Mesendoderm (in vitro differentiated cells): ENCODE results near the gene DUXA. TPM values are rescaled to one million over a fixed set of nuclear protein-coding genes. Genes with fewer than 3 reads are reported as not detected.

ENCODE experiments used
- DNase-seq: peaks from one replicate; pipeline ENCODE4 v3.0.0; 2013
- H2AK5ac ChIP-seq: 2 replicates; pipeline ENCODE4 v1.6.1; 2013; ENCODE audit warnings: low read length, inconsistent platforms
- H2BK120ac ChIP-seq: 2 replicates; pipeline ENCODE4 v1.6.1; 2013; ENCODE audit warnings: low read depth, mild to moderate bottlenecking, low read length, moderate library complexity, mixed read lengths
- H2BK15ac ChIP-seq: replicated peaks from 2 replicates; pipeline ENCODE4 v1.6.1; 2013; ENCODE audit warnings: low read depth, mild to moderate bottlenecking, moderate library complexity
- H2BK5ac ChIP-seq: 2 replicates; pipeline ENCODE4 v1.6.1; 2013; ENCODE audit warnings: low read length, inconsistent platforms
- H3K18ac ChIP-seq: 2 replicates; pipeline ENCODE4 v1.6.1; 2013; ENCODE audit warnings: mild to moderate bottlenecking, low read length, mixed read lengths
- H3K23ac ChIP-seq: one replicate; pipeline ENCODE4 v1.6.1; 2013; ENCODE audit warnings: low read length
- H3K27ac ChIP-seq: 2 replicates; pipeline ENCODE4 v1.5.1; 2013; ENCODE audit warnings: low read depth, mild to moderate bottlenecking, inconsistent platforms, low read length, moderate library complexity
- H3K27me3 ChIP-seq: 2 replicates; pipeline ENCODE4 v1.6.1; 2013; ENCODE audit warnings: low read length, control low read depth, mild to moderate bottlenecking, inconsistent platforms; ENCODE audit not compliant: insufficient read depth, poor library complexity
- H3K36me3 ChIP-seq: 2 replicates; pipeline ENCODE4 v1.6.1; 2013; ENCODE audit warnings: low read length, inconsistent platforms; ENCODE audit not compliant: control insufficient read depth, insufficient read depth
- H3K4ac ChIP-seq: one replicate; pipeline ENCODE4 v1.6.1; 2013; ENCODE audit warnings: low read depth, mild to moderate bottlenecking, low read length, moderate library complexity
- H3K4me1 ChIP-seq: 2 replicates; pipeline ENCODE4 v1.6.1; 2013; ENCODE audit warnings: low read depth, low read length, inconsistent platforms; ENCODE audit not compliant: control insufficient read depth
- H3K4me2 ChIP-seq: 2 replicates; pipeline ENCODE4 v1.6.1; 2013; ENCODE audit warnings: low read length
- H3K4me3 ChIP-seq: 2 replicates; pipeline ENCODE4 v1.5.1; 2013; ENCODE audit warnings: mild to moderate bottlenecking, low read length
- H3K56ac ChIP-seq: one replicate; pipeline ENCODE4 v1.6.1; 2013; ENCODE audit warnings: low read length
- H3K79me1 ChIP-seq: 2 replicates; pipeline ENCODE4 v1.6.1; 2013; ENCODE audit warnings: low read length, inconsistent platforms
- H3K79me2 ChIP-seq: 2 replicates; pipeline ENCODE4 v1.6.1; 2013; ENCODE audit warnings: mild to moderate bottlenecking, low read length; ENCODE audit not compliant: control insufficient read depth, insufficient read depth
- H3K9ac ChIP-seq: 2 replicates; pipeline ENCODE4 v1.6.1; 2013; ENCODE audit warnings: low read length, inconsistent platforms
- H4K5ac ChIP-seq: one replicate; pipeline ENCODE4 v1.6.1; 2013; ENCODE audit warnings: low read length
- H4K8ac ChIP-seq: one replicate; pipeline ENCODE4 v1.6.1; 2013; ENCODE audit warnings: low read depth, mild to moderate bottlenecking, control low read depth, low read length, moderate library complexity
- WGBS: extraction: QIAGEN DNeasy Blood & Tissue Kit; methylation state at CpG from one replicate; pipeline ENCODE4 v1.1.7; 2013; ENCODE audit warnings: low lambda C conversion rate, missing lambda C conversion rate; ENCODE audit not compliant: insufficient coverage; ENCODE audit errors: extremely low coverage; 5-methylcytosine and 5-hydroxymethylcytosine counted together
- small RNA-seq: library from polyadenylated mRNA; stranded (forward); fragments of <200 nt; extraction: miRNeasy Mini kit (QIAGEN cat#:217004); gene quantifications from one replicate; pipeline ENCODE3, GENCODE V24; 2013; ENCODE audit not compliant: insufficient read depth

DUXA gene

DNA sequence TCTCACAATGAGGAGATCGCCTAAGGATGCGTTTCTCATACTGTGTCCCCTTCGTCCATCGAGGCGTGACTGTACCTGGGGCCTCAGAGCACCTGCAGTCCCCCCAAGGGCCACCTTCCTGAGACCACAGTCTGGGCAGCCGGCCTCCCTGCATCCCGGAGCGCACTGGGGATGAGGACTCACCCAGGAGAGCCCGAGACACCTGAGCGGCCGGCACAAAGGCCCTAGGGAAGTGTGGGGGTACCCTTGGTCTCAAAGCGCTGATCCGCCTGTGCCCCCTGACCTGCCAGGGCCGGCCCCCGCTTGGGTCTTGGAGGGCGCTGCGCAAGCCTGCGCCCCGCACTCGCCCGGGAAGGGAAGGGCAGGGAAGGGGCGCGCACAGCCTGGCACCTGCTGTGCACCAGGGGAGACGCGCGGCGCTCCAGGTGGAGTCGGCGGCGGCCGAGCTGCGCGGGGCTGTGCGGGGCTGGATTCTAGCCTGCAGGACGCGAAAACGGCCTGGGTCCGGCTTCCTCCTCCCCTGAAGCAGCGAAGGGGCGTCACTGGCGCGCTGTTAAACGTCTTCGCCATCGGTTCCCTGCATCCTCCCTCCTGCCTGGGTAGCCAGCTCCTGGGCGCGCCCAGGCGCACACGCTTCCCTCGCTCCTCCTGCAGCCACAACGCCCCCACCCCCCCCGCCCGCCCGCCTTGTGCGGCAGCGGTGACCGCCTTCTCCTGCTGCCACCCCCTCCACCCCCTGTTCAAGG lies 61.1 kb downstream of the DUXA start:
- Histone ChIP-seq H3K4me2 (no peak overlapping the region), H3K79me1 (no peaks in the 10 kb centered on the region), H4K5ac (no peak overlapping the region), H3K56ac (no peak overlapping the region), H2AK5ac (no peak overlapping the region), H4K8ac (no peak overlapping the region), H3K27ac (no peak overlapping the region), H3K27me3 (no peaks in the 10 kb centered on the region), H2BK5ac (no peak overlapping the region), H3K4me1 (no peaks in the 10 kb centered on the region), H3K18ac (no peak overlapping the region), H3K9ac (no peak overlapping the region), H3K4ac (no peak overlapping the region), H3K36me3 (no peaks in the 10 kb centered on the region), H2BK120ac (no peak overlapping the region), H3K23ac (no peak overlapping the region), H3K79me2 (no peaks in the 10 kb centered on the region), H2BK15ac (no peak overlapping the region), H3K4me3 (no peak overlapping the region)
- no peak for DNase-seq
- no CpG with 5 or more reads among the region's 57 CpGs for WGBS

Small RNA genes within 50 kb of the gene (small RNA-seq; reads per million reads assigned to genes)
- not detected for gene AC025588.3
